Measurements from ENCODE around the gene MEGF11.

GRCh38 chr15:65873256-65873655 is 380.3 kb downstream of the MEGF11 start:
- TF ChIP-seq, protein P1, sequence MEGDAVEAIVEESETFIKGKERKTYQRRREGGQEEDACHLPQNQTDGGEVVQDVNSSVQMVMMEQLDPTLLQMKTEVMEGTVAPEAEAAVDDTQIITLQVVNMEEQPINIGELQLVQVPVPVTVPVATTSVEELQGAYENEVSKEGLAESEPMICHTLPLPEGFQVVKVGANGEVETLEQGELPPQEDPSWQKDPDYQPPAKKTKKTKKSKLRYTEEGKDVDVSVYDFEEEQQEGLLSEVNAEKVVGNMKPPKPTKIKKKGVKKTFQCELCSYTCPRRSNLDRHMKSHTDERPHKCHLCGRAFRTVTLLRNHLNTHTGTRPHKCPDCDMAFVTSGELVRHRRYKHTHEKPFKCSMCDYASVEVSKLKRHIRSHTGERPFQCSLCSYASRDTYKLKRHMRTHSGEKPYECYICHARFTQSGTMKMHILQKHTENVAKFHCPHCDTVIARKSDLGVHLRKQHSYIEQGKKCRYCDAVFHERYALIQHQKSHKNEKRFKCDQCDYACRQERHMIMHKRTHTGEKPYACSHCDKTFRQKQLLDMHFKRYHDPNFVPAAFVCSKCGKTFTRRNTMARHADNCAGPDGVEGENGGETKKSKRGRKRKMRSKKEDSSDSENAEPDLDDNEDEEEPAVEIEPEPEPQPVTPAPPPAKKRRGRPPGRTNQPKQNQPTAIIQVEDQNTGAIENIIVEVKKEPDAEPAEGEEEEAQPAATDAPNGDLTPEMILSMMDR (conservative IDR thresholded peaks at IDR 0.05; ENCODE audit: low read length), result no peak
- TF ChIP-seq EZH2phosphoT487 (IDR thresholded peaks at IDR 0.05; ENCODE audit: borderline replicate concordance), result no peak
